Natural killer cell (primary cell): ENCODE results near the gene OARD1. TPM values are rescaled to one million over a fixed set of nuclear protein-coding genes. Genes with fewer than 3 reads are reported as not detected.

Source experiments
- ATAC-seq, 3 donors: fragments of 150-1000 bp in 2 of 3; fragments of 200-7000 bp in 1 of 3; cut with Tn5 transposase; 1 replicate in 1 of 3; 2 replicates in 2 of 3; pipeline ENCODE4 v1.10.0; 2021; ENCODE audit warnings: mild to moderate bottlenecking in 2 of 3, moderate library complexity in 2 of 3
- DNase-seq, 2 donors: peaks; one replicate each; pipeline versions ENCODE4 v3.0.0 to v3.0.0-alpha.2; 2013 to 2021; ENCODE audit warnings: mixed read lengths in 1 of 2
- H3K27ac ChIP-seq: one replicate; pipeline ENCODE4 v1.5.1; 2013; ENCODE audit warnings: mild to moderate bottlenecking, low read length
- H3K27me3 ChIP-seq: one replicate; pipeline ENCODE4 v1.6.1; 2013; ENCODE audit warnings: low read length; ENCODE audit not compliant: control insufficient read depth, insufficient read depth
- H3K36me3 ChIP-seq: one replicate; pipeline ENCODE4 v1.6.1; 2013; ENCODE audit warnings: low read length; ENCODE audit not compliant: control insufficient read depth, insufficient read depth
- H3K4me1 ChIP-seq: one replicate; pipeline ENCODE4 v1.6.1; 2013; ENCODE audit warnings: low read length; ENCODE audit not compliant: control insufficient read depth, insufficient read depth
- H3K4me3 ChIP-seq: one replicate; pipeline ENCODE4 v1.5.1; 2013; ENCODE audit warnings: low read length
- H3K9me3 ChIP-seq: one replicate; pipeline ENCODE4 v1.6.1; 2013; ENCODE audit warnings: low read length; ENCODE audit not compliant: control insufficient read depth, insufficient read depth
- H3K27ac Mint-ChIP-seq, 2 donors: one replicate each; pipeline ENCODE4 v1.8.0; 2022; ENCODE audit warnings: mild to moderate bottlenecking in 2 of 2, mixed read lengths in 2 of 2, moderate library complexity in 1 of 2
- H3K27me3 Mint-ChIP-seq, 2 donors: one replicate each; pipeline ENCODE4 v1.8.0; 2022; ENCODE audit warnings: low read depth in 2 of 2, mixed read lengths in 2 of 2
- H3K36me3 Mint-ChIP-seq: one replicate; pipeline ENCODE4 v1.8.0; 2022; ENCODE audit warnings: mixed read lengths
- H3K4me1 Mint-ChIP-seq, 2 donors: one replicate each; pipeline ENCODE4 v1.8.0; 2022; ENCODE audit warnings: mixed read lengths in 2 of 2
- H3K4me3 Mint-ChIP-seq: one replicate; pipeline ENCODE4 v1.8.0; 2022; ENCODE audit warnings: mild to moderate bottlenecking, moderate library complexity, mixed read lengths
- H3K9me3 Mint-ChIP-seq, 2 donors: one replicate each; pipeline ENCODE4 v1.8.0; 2022; ENCODE audit warnings: mixed read lengths in 2 of 2
- CTCF ChIP-seq: fragments of 200-600 bp; IDR thresholded peaks from one replicate; pipeline ENCODE4 v1.8.0; 2022; ENCODE audit warnings: antibody characterized with exemption
- WGBS: methylation state at CpG from one replicate; pipeline ENCODE4 v1.1.7; 2013; ENCODE audit warnings: missing lambda C conversion rate; ENCODE audit not compliant: insufficient coverage; 5-methylcytosine and 5-hydroxymethylcytosine counted together
- intact Hi-C: fragments of 100-400 bp; cut with micrococcal nuclease; formaldehyde crosslinking; loops from one replicate; pipeline ENCODE4 v1.14.2; 2022
- total RNA-seq, 4 donors: library from RNA; stranded (reverse); fragments of 120-200 nt in 1 of 4; gene quantifications; one replicate each; pipeline versions ENCODE4 v1.2.3 to v1.2.4, GENCODE V29; 2013 to 2022

The OARD1 gene
- total RNA-seq, 3 donors from 2014 or later (not counting 1 experiment from before 2014, with no cell fraction given) = 30.8 to 36.7 (median 35.5) TPM

- intact Hi-C loops = no loop called here
- H3K27me3 Mint-ChIP-seq = no peaks in the 10 kb centered on the region
- H3K4me1 Mint-ChIP-seq = no peaks in the 10 kb centered on the region
- TF ChIP-seq CTCF = no peak
- Histone ChIP-seq H3K9me3 (no peaks in the 10 kb centered on the region), H3K4me1 (no peaks in the 10 kb centered on the region), H3K4me3 (no peak overlapping the region), H3K27ac (no peak overlapping the region), H3K27me3 (no peaks in the 10 kb centered on the region), H3K36me3 (no peaks in the 10 kb centered on the region)
- no peak overlapping the region for H3K4me3 Mint-ChIP-seq
- H3K27ac Mint-ChIP-seq = no peak overlapping the region
- H3K36me3 Mint-ChIP-seq = no peaks in the 10 kb centered on the region
- ATAC-seq (no peak), DNase-seq (no peak)
- no peaks in the 10 kb centered on the region for H3K9me3 Mint-ChIP-seq
- 63% methylated on average over 1 of the region's 1 CpG for WGBS
Measured at GRCh38 chr6:41046084-41046483, 26.1 kb downstream of the OARD1 start.

GRCh38 chr6:41045664-41046063, 26.5 kb downstream of the OARD1 start:
- intact Hi-C loops = no loop called here
- H3K4me1 Mint-ChIP-seq = no peaks in the 10 kb centered on the region
- no peak overlapping the region for H3K4me3 Mint-ChIP-seq
- DNase-seq = no peak
- no peak overlapping the region for H3K27ac ChIP-seq
- ATAC-seq = no peak
- H3K4me3 ChIP-seq = no peak overlapping the region
- no peaks in the 10 kb centered on the region for H3K27me3 ChIP-seq
- no peaks in the 10 kb centered on the region for H3K27me3 Mint-ChIP-seq
- no peak overlapping the region for H3K27ac Mint-ChIP-seq
- TF ChIP-seq CTCF = no peak
- H3K36me3 Mint-ChIP-seq = no peaks in the 10 kb centered on the region
- H3K4me1 ChIP-seq = no peaks in the 10 kb centered on the region
- H3K9me3 ChIP-seq = no peaks in the 10 kb centered on the region
- WGBS = 84% methylated on average over 5 of the region's 5 CpGs
- H3K9me3 Mint-ChIP-seq = no peaks in the 10 kb centered on the region
- no peaks in the 10 kb centered on the region for H3K36me3 ChIP-seq

- Mint-ChIP-seq H3K27ac (no peak overlapping the region), H3K36me3 (no peaks in the 10 kb centered on the region), H3K4me3 (no peak overlapping the region), H3K27me3 (no peaks in the 10 kb centered on the region), H3K9me3 (no peaks in the 10 kb centered on the region), H3K4me1 (no peaks in the 10 kb centered on the region)
- WGBS = 98% methylated on average over 3 of the region's 3 CpGs
- H3K4me3 ChIP-seq = no peak overlapping the region
- no peaks in the 10 kb centered on the region for H3K36me3 ChIP-seq
- DNase-seq (no peak), ATAC-seq (no peak)
- H3K27me3 ChIP-seq = no peaks in the 10 kb centered on the region
- intact Hi-C loops = no loop called here
- TF ChIP-seq CTCF = no peak
- H3K27ac ChIP-seq = no peak overlapping the region
- no peaks in the 10 kb centered on the region for H3K9me3 ChIP-seq
- H3K4me1 ChIP-seq = no peaks in the 10 kb centered on the region
Measured at GRCh38 chr6:41043151-41043550, 29.0 kb downstream of the OARD1 start.

- intact Hi-C loops = no loop called here
- Mint-ChIP-seq H3K36me3 (no peaks in the 10 kb centered on the region), H3K27ac (no peak within 1 kb of the TSS), H3K9me3 (no peaks in the 10 kb centered on the region), H3K4me3 (no peak within 1 kb of the TSS), H3K27me3 (no peaks in the 10 kb centered on the region), H3K4me1 (no peaks in the 10 kb centered on the region)
- Histone ChIP-seq H3K27me3 (no peaks in the 10 kb centered on the region), H3K4me1 (no peaks in the 10 kb centered on the region), H3K36me3 (no peaks in the 10 kb centered on the region), H3K4me3 (no peak within 1 kb of the TSS), H3K27ac (no peak within 1 kb of the TSS), H3K9me3 (no peaks in the 10 kb centered on the region)
- WGBS = 89% methylated on average over 10 of the region's 10 CpGs
- DNase-seq (no peak), ATAC-seq (no peak)
- no peak for TF ChIP-seq CTCF
Measured at GRCh38 chr6:41042226-41043055, 29.7 kb downstream of the OARD1 start, which contains the start of gene TSPO2. TSPO2 (plus strand) TSS chr6:41042467; CDS start chr6:41042986, 519 bp downstream.
